Fibroblast of mammary gland (primary cell): Measurements from ENCODE around the gene SPCS2.

Experiments
- DNase-seq: peaks from one replicate; pipeline ENCODE4 v3.0.0-alpha.2; 2010; ENCODE audit warnings: low read depth
- H3K4me3 ChIP-seq: 2 replicates; pipeline ENCODE4 v1.5.1; 2011; ENCODE audit warnings: low read depth, mild to moderate bottlenecking, low read length, moderate library complexity; ENCODE audit not compliant: control insufficient read depth
- CTCF ChIP-seq: conservative IDR thresholded peaks from 2 replicates; pipeline ENCODE4 v1.5.1; 2011; ENCODE audit warnings: low read depth, low read length, inconsistent platforms; ENCODE audit not compliant: control insufficient read depth, insufficient read depth

The SPCS2 gene

GRCh38 chr11:74933765-74934164 is 15.3 kb upstream of the SPCS2 start:
- no peak for DNase-seq
- no peak overlapping the region for H3K4me3 ChIP-seq
- TF ChIP-seq CTCF = no peak

- no peak for TF ChIP-seq CTCF
- no peak for DNase-seq
- H3K4me3 ChIP-seq = no peak overlapping the region
Measured at GRCh38 chr11:74935285-74935684, 13.8 kb upstream of the SPCS2 start.

GRCh38 chr11:74936087-74936486 is 13.0 kb upstream of the SPCS2 start:
- TF ChIP-seq CTCF = no peak
- DNase-seq = no peak
- no peak overlapping the region for H3K4me3 ChIP-seq

- H3K4me3 ChIP-seq = no peak overlapping the region
- DNase-seq = no peak
- no peak for TF ChIP-seq CTCF
Measured at GRCh38 chr11:74936976-74937375, 12.1 kb upstream of the SPCS2 start.

GRCh38 chr11:74937696-74938475 is 11.2 kb upstream of the SPCS2 start:
- TF ChIP-seq CTCF = no peak
- H3K4me3 ChIP-seq = no peak overlapping the region
- DNase-seq = peak; percentile 77

GRCh38 chr11:74941492-74941891 is 7.6 kb upstream of the SPCS2 start:
- no peak for TF ChIP-seq CTCF
- no peak overlapping the region for H3K4me3 ChIP-seq
- DNase-seq = no peak
